ENCODE measurements around the gene ARAP2.

ARAP2 gene

GRCh38 chr4:36256398-36256891, 12.1 kb upstream of the ARAP2 start:
- DNase-seq (ENCODE audit: low spot score), result no peak

GRCh38 chr4:36255577-36255976, 11.3 kb upstream of the ARAP2 start:
- DNase-seq (ENCODE audit: low spot score), result peak; percentile 9

- DNase-seq (ENCODE audit: low spot score), result no peak
Measured at GRCh38 chr4:36254371-36254770, 10.1 kb upstream of the ARAP2 start.

- DNase-seq (ENCODE audit: low spot score), result no peak
Measured at GRCh38 chr4:36251983-36252382, 7.7 kb upstream of the ARAP2 start.

GRCh38 chr4:36249610-36250009, 5.3 kb upstream of the ARAP2 start:
- DNase-seq (ENCODE audit: low spot score), result no peak

GRCh38 chr4:36243355-36244256, 708 bp downstream of the ARAP2 start:
- DNase-seq (ENCODE audit: low spot score), result no peak

GRCh38 chr4:36242629-36243354, 1.5 kb downstream of the ARAP2 start:
- no peak for DNase-seq (ENCODE audit: low spot score)

GRCh38 chr4:36241771-36242170, 2.5 kb downstream of the ARAP2 start:
- no peak for DNase-seq (ENCODE audit: low spot score)

- no peak for DNase-seq (ENCODE audit: low spot score)
Measured at GRCh38 chr4:36237366-36238313, 6.7 kb downstream of the ARAP2 start.

GRCh38 chr4:36236159-36236558, 8.2 kb downstream of the ARAP2 start:
- no peak for DNase-seq (ENCODE audit: low spot score)

- DNase-seq (ENCODE audit: low spot score), result no peak
Measured at GRCh38 chr4:36235306-36235705, 9.0 kb downstream of the ARAP2 start.

GRCh38 chr4:36233567-36234266, 10.6 kb downstream of the ARAP2 start:
- no peak for DNase-seq (ENCODE audit: low spot score)

- DNase-seq (ENCODE audit: low spot score), result no peak
Measured at GRCh38 chr4:36230534-36230933, 13.8 kb downstream of the ARAP2 start.

GRCh38 chr4:36227913-36228312, 16.4 kb downstream of the ARAP2 start:
- no peak for DNase-seq (ENCODE audit: low spot score)

- no peak for DNase-seq (ENCODE audit: low spot score)
Measured at GRCh38 chr4:36226430-36227227, 17.7 kb downstream of the ARAP2 start.

- no peak for DNase-seq (ENCODE audit: low spot score)
Measured at GRCh38 chr4:36224972-36225903, 19.1 kb downstream of the ARAP2 start.

- DNase-seq (ENCODE audit: low spot score), result no peak
Measured at GRCh38 chr4:36222702-36223101, 21.6 kb downstream of the ARAP2 start.

- DNase-seq (ENCODE audit: low spot score), result no peak
Measured at GRCh38 chr4:36220776-36221175, 23.5 kb downstream of the ARAP2 start.

- peak; percentile 5 for DNase-seq (ENCODE audit: low spot score)
Measured at GRCh38 chr4:36218121-36218520, 26.2 kb downstream of the ARAP2 start.
